Measurements from ENCODE around the gene FGFR2.

The FGFR2 gene

DNA sequence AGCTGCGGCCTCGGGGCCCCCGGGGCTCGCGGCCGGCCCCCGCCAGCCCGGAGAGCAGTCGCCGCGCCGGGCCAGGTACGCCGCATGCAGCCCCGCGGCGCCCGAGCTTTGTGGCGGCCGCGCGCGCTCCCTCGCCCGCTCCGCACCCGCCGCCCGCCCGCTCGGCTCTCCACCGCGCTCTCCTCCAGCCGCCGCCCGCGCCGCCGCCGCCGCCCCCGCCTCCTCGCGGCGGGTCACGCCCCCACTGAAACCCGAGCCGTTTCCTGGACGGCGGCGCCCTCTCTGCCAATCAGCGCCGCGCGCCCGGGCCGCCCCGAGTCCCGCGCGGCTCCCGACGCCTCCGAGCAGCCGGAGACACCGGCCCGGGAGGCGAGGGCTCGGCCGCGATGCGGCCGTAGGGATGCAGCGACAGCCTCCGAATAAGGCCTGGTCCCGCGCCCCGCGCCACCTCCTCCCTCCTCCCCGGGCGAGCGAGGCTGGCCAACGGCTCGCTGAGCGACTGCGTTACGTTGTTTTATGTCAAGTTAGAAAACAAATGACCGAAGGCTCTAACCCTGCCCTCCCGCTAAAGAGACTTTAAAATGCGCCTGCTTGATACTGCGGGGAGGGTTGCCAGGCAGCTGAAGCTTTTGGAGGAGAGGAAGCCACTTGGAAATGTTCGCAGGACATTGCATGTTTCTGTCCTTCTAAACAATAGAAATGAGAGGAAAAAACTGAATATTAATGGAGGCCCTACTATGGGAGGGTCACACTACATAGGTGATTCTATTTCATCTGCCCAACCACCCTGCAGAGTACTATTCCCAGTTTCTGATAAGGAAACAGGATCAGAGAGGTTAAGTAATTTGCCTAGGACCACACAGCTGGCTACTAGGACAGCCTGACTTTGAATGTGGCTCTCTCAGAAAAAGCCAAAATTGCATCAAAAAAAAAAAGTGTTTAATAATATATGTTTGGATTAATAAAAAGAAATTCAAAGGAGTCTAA, at the start of gene FGFR2:
Gene FGFR2 (minus strand): TSS at position 182 of the 987 bp plus-strand sequence. CDS start 4,627 bp downstream, outside the sequence.
- peak; percentile 22 for DNase-seq

DNA sequence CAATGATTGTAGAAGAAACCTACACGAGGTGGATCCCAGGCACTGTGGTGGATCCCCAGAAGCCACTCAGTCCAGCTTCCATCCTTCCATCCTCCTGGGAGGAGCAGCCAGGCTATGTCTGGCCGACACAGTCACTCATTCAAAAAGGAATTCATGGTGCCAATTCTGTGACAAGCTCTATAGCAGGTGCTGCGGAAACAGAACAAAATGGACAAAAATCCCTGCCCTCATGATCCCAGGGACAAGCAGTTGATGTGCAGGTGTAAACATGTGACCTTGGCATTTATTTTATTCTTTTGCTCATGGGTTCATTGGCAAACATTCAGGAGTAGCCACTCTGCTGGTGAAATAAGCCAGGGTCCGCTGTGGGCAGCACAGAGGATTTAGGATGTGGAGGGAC, 49.2 kb upstream of the FGFR2 start:
- DNase-seq: no peak

DNA sequence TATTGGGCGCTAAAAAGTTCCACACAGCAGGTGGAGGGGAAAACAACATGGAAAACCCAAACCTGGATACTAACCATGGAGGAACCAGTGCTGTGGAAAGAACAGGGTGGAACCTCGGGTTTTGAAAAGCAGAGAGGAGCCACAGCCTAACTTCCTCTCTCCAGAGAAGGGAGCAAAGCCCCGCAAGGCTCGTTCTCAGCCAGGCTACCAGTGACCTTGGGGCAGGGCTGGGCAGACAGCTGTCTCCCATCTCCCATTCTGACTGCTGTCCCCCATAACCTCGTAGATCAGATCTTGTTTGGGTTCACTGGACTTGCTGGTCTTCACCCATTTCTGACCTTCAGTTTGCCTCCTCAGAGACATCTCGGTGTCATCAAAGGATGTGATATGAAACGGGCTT, 47.5 kb upstream of the FGFR2 start:
- DNase-seq: no peak

DNA sequence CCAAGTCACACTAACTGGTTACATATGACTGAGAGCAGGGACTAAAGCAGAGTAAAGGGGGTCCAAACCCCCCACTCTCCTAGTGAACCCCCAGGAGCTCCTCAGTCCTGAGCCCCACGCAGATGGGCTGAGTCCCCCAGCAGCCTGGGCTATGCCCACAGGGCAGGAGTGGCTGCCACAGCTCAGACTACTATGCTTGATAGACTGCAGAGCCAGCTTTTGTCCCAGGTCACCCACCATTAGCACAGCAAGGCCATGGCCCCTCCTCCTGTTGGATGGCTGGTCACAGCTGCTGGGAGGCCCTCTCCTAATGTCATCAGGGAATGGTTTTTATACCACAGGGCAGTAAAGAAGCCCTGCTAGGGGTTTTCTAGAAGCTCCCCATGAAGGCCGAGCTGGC, 46.3 kb upstream of the FGFR2 start:
- no peak for DNase-seq

DNA sequence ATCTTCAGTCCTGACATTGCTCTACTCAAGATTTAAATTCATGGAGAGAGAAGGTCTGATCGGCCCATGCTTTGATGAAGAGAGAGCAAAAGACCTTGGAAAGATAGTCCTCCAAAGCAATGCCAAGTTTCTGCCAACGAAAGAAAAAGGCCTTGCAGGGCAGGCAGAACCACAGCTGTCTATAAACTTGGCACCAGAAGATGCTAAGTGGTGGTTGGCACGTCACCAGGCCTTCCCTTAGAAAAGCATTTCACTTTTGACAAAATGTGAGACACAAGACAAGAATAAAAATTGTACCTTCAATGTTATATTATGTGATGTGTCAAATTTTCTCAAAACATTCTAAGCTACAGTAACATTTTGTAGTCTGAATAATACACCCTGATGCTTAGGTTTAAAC, 42.0 kb upstream of the FGFR2 start:
- DNase-seq: no peak

DNA sequence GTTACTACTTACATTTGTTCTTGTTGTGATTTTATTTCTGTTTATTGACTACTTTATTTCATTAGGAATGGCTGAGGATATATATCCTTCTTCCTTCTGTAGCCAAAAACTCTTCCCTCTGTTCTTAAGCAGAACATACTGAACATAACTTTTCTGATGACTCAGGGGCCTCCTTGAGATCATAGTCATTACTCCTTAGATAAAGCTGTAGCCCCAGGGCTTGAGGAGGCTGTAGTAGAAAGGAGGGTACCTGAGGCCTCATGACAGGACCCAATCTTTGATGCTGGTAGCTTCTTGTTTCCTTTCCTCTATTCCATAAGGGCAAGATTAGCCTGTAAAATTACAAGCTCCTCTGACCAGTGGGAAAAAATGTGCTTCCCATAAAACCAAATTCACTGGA, 41.2 kb upstream of the FGFR2 start:
- no peak for DNase-seq

DNA sequence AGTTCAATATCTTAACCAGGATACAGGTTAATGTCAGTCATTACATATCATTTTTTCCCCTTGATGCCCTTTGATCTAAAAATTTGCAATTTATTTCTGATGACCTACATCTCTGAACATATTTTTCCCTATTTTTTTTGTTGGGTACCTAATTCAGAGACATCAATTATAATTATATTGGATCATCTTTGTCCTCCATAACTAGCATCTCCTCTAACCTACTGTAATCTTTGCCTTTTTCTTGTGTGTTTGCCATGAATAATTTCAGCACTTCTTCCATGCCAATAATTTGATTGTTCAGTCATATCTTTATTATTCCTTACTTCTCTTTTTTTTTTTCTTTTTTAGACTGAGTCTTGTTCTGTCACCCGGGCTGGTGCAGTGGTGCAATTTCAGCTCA, 39.2 kb upstream of the FGFR2 start:
- DNase-seq: no peak

DNA sequence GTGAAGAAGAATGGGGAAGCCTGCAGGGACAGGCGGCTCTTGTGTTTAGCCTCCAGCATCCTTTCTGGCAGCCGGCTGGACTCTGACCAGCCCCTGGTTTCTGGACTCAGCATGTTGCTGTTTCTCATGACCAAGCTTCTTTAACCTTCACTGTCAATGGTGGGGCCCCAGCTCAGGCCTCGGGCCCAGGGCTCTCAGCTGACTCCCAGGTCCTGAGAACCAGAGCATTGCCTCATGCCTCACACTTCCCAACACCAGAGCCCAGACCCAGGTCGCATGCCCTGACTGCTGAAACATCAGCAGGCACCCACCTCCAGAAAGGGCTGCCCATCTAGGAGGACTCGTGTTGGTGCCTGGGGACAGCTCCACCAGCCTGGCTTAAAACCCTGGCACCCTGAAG, 34.8 kb upstream of the FGFR2 start:
- DNase-seq: no peak

DNA sequence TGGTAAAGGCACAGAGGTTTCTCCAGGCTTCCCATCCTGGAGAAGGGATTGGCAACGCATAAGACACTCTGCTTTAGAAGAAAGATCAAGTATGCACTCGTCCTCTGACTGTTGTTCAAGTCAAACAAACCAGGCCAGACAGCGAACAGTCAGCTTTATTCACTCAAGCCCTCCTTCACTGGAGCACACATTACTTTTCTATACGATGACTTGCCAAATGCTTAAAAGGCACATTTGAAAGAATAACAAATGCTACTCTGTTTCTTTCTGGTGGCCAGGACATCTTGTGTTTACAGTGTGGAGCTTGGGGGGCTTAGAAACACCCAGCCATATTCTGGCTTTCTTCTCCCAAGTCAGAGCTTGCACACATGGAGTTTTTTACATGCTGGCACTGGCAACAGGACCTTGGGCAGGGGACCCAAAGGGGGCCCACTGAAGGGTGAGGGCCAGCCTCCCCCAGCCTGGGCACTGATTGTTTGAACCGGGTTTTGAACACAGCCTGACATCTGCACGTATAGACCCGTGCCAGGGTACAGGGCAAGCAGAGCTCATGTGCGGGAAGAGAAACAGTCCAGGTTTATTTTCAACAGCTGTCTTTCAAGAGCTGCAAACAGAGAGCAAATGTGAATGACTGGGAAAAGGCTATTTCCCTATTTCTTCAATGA, 33.3 kb upstream of the FGFR2 start:
- DNase-seq: no peak

DNA sequence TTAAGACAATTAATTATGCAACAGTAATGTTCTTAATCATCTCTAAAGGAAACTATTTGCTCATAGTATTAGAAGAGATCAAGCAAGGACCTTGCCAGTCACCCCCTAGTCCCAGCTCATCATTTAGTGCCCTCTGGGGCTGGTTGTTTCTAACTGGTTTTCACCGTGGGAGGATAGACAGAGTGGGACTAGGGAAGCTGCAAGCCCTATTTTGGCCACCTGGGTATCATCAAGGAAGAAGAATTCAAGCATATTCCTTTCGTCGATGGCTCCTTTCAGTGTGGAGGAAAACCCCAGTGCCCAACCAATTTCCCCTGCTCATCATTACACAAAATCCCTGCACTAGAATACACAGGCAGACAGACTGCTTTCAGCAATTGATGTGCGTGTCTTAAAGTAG, 30.6 kb upstream of the FGFR2 start:
- DNase-seq: no peak

DNA sequence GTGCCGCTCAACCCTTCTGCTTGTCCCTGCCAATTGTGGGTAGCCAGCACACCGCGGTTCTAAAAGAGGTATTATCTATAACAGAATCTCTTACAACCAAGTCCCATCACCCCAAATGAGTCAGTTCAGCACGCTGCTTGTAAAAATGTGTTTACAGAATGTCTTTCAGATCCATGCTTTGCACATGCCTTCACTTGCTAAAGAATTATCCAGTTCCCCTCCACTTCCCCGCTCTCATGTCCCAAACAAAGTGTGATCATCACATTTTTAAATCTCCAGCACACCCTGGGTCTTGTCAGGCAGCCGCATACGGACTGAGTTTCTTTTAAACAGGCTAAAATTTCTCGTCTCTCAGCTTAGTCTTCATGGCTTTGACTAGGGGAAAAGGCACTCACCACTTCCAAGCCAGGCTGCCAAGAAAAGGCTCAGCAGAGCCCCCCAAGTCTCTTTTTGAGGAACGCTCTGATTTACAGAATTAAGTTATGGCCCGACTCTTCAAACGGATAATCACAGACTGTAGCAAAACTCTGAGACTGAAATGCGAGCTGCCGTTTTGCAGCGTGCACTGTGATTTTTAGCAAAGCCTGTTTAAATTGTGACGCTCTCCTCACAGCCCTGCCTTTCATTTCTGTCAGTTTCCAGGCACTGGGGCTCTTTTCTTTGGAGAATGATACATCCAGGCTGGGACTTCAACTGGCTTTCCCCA, 29.8 kb upstream of the FGFR2 start:
- no peak for DNase-seq

DNA sequence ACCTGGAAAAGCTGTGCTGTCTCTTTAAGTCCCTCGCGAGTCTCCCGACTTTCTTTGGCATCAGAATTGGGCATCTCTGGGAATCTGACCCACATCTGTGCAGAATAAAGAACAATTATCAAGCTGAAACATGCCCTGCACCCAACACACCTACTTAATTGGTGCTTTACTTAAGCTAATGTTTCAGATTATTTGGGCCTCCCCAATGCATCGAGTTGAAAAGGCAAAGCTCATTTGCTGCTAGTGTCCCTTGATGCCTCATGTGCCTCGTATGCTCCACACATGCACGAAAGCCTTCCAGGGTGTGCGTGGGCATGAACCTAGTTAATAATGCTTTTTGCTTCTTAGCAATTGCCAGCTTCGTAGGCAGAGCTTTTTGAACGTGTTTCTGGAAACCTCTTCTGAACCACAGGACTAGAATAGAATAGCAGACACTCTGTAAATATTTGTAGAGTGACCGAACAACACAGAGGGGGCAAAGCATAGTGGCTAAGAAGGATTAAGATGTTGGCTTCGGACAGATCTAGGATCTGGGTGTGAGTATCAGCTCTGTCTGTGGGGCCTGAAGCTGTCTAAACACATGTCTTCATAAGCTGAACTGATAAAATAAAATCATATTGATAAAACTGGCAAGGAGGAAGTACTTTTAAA, 26.7 kb upstream of the FGFR2 start:
- no peak for DNase-seq

DNA sequence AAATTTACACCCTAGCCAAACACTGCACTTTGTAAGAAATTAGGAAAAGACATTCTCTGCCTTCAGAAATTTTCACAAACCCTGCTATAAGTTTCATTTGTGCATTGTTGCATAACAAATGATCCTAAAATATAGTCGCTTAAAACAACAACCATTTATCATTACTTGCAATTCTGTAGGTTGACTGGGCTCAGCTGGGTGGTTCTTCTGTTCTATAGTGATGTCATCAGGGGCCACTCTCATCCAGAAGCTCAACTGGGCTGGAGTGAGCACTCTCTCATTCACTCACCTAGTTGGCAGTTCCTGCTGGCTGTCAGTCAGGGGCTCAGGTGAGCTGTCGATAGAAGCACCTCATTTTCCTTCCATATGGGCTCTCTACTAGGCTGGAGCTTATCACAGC, 20.7 kb upstream of the FGFR2 start:
- DNase-seq: no peak

DNA sequence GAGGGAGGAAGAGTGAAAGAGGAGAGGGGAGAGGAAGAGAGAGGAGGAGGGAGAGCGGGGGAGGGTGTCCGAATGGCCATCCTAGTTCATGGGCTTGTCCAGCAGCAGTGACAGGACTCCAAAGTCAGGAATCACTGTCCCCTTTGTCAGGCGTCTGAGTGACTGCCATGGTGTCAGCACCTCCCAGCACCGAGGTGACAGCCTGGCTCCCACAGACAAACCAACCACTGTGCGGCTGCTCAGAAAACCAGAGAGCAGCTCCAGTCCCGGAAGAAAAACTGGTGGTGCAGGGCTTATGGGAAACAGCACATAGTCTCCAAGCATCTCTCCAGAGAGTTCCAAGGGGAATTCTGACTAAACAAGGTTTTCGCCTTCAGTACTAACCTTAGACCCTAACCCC, 18.9 kb upstream of the FGFR2 start:
- no peak for DNase-seq

DNA sequence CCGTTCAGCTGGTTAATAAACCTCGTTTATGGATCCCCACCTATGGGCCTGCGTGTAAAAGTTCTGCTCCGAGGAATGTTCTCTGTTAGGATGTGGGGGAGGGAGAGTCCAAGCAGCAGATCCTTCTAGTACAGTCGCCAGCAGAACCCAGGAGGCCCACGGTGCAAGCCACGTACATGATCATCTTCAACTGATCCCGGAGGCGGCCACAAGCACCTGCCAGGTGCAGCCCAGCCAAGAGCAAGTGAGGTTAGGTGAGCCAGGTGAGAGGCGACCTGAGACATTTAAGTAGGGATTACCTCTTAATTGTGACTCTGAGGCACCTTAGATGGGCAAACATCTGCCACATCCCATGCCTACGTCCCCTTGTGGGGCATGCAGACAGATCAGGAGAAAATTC, 18.0 kb upstream of the FGFR2 start:
- no peak for DNase-seq

DNA sequence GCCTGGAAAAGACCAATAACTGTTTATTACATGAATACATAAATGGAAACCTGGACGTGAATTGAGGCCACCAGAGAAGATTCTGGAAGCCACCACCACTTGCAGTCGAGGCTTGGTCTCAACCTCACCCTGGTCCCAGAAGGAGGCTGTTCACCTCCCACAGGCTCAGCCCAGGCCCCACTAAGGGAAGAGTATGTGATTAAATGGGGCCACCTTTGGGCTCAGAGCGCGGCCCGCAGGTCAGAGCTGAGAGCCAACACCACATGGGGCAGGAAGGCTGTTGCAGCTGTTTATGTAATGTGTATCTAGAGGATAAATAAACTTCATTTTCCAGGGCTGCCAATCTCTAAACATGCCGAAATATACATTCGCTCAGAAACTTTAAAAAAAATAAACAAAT, 17.6 kb upstream of the FGFR2 start:
- DNase-seq: no peak

DNA sequence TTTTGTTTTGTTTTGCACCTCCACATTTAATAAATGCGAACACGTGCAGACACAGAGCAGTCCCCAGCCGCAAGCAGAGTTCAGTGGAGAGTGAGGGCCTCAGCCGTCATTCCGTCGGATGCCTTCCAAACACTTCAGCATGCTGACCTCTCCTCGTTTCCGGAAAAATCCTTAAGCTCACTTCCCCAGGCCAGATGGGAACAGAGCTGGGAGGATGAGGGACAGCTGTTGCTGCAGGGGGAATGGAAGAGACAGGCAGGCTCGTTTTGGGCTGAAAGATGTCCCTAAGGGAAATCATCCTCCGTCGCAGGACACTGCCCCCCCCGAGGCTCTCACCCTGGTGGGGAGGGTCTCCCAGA, 17.2 kb upstream of the FGFR2 start:
- no peak for DNase-seq

DNA sequence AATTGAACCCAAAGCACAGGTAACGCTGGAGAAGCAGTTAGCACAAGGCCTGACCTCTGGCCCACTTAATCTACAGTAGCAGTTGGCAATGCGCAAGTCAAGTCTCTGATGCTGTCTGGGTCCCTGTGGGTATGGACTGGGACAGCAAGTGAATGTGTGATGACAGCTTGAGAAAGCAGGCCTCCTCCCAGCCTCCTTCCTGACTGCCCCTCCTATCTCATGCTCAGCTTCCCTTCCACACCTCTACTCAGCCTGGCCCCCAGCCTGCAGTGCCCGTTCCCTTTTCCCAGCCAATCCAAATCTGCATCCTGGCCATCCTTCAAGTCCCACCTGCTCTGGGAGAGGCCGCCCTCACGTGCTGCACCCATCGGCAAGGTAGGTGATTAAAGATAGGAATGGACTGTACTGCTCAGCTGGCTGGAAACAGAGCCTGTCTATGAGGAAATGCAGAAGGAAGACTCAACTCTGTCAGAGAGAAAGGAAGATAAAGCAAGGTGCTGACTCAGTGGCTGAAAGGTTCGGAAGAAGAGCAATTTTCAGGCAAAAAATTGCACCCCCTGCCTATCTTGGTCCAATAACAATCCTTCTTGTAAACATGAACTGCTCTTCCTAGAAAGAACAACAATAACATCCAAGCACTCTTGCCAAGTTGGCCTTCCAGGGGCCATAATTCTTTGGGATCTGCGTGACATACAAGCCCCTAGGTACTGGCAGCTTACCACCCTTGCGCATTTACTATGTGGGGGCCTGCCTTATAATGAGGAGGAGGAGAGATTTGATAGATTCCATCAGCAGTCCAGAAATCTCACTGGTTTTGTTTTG, 16.6 kb upstream of the FGFR2 start:
- no peak for DNase-seq

DNA sequence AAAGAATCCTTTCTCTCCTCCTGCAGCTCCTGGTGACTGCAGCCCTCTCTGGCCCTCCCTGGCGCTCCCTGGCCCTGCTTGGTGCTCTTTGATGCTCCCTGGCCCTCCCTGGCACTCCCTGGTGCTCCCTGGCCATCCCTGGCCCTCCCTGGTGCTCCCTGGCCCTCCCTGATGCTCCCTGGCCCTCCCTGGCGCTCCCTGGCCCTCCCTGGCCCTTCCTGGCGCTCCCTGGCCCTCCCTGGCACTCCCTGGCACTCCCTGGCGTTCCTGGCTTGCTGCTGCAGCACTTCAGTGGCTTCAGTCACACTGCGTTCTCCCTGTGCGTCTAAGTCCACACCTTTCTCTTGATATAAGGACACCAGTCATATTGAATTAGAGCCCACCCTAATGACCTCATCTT, 15.2 kb upstream of the FGFR2 start:
- no peak for DNase-seq

DNA sequence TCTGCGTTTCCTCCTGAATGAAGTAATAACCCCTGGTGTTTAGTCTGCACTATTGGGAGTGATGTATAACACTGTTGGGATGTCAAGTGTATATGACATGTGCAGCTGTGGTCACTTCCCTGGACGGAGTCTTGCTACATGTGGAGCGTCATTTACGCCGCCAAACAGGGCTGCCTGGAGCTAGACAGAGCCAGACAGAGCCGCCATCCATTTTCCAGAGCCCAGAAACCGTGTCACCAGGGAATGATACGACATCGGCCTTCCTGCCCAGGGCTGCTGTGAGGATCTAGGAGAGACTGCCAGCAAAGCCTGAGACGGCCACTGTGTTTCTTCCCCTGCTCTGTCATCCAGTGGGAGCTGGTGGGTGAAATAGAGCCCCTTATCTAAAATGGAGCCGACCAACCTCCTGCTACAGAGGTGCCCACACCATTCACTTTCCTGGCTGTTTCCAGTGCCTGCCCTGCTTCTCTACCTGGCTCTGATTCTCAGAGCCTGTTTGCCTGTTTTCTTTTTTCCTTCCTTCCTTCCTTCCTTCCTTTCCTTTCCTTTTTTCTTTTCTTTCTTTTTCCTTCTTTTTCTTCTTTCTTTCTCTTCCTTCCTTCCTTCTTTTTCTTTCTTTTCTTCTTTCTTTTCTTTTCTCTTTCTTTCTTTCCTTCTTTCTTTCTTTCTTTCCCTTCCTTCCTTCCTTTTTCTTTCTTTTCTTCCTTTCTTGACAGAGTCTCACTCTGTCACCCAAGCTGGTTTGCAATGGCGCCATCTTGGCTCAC, 13.3 kb upstream of the FGFR2 start:
- no peak for DNase-seq

DNA sequence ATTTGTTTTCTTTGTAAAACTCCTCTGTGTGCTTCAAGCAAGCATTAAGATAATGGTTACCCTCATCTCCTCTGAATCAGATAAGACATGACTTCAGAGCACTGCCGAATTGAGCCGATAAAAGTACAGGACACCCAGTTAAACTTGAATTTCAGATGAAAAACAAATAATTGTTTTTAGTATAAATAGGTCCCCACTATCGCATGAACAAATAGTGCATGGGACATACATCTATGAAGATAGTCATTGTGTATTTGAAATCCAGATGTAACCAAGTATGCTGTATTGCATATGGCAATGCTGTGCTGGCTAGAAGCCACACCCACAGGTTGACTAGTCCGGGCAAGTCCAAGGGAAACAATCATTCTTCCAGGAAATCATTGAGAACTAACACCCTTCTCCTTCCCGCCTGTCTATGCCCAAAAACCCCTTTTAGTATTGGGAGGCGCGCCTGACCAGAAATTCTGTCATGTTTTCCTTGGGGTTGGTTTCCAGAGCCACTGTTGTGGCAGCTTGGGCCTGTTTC, 12.6 kb upstream of the FGFR2 start:
- no peak for DNase-seq
